KOPT-K1 (cell line): ENCODE data around the gene LIN7A.

ENCODE experiments used
- H3K27ac ChIP-seq: fragments of 200-600 bp; sonication (generic); 2 replicates; pipeline ENCODE4 v1.5.1; 2016; ENCODE audit warnings: antibody characterized with exemption, mild to moderate bottlenecking, low read depth, low read length; ENCODE audit not compliant: poor library complexity, severe bottlenecking
- H3K36me3 ChIP-seq: fragments of 200-600 bp; sonication (generic); 2 replicates; pipeline ENCODE4 v1.5.1; 2017; ENCODE audit warnings: antibody characterized with exemption, mild to moderate bottlenecking, low read length, moderate library complexity; ENCODE audit not compliant: insufficient read depth
- H3K9me3 ChIP-seq: fragments of 200-600 bp; sonication (generic); 2 replicates; pipeline ENCODE4 v1.5.1; 2017; ENCODE audit warnings: antibody characterized with exemption, low read length, mild to moderate bottlenecking; ENCODE audit not compliant: insufficient read depth, poor library complexity, severe bottlenecking

LIN7A gene, protein sequence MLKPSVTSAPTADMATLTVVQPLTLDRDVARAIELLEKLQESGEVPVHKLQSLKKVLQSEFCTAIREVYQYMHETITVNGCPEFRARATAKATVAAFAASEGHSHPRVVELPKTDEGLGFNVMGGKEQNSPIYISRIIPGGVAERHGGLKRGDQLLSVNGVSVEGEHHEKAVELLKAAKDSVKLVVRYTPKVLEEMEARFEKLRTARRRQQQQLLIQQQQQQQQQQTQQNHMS

DNA sequence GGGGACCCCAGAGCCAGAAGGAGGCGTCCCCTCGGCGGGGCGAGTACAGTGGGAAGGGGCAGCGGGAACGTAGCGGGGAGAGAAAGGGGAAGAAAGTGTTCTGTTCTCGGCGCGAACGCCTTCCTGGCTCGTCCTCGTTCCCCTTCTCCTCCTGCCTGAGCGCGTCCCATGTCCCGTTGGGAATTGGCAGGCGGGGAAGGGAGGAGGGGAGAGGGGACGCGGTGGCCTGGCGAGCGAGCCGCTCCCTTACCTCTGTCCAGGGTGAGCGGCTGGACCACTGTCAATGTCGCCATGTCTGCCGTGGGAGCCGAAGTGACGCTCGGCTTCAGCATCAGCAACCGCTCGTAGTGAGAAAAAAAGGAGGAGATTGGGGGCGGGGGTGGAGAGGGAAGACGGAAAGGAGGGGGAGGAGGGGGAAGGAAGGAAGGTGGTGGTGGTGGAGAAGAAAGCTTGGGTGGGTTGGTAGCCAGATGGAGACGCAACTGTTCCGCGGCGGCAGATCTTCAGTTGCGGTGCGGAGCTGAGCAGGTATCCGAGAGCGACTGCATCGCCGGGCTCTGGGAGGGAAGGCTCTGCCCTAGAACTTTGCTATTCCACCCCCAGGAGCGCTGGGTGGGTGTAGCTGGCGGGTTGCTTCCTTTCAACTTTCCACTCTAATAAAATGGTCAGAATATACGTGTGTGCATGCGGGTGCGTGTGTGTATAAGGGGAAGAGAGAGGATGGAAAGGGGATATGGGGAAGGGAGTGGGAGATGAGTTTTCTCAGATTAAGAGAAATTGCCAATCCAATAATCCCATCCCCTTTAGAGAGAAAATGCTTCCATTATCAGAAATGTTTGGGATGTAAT is at the start of gene LIN7A:
Gene LIN7A (minus strand): TSS at position 544 of the 848 bp plus-strand sequence. CDS start 212 bp downstream, at position 332.
- Histone ChIP-seq H3K27ac (no peak within 1 kb of the TSS), H3K36me3 (no peaks in the 10 kb centered on the region), H3K9me3 (no peaks in the 10 kb centered on the region)

DNA sequence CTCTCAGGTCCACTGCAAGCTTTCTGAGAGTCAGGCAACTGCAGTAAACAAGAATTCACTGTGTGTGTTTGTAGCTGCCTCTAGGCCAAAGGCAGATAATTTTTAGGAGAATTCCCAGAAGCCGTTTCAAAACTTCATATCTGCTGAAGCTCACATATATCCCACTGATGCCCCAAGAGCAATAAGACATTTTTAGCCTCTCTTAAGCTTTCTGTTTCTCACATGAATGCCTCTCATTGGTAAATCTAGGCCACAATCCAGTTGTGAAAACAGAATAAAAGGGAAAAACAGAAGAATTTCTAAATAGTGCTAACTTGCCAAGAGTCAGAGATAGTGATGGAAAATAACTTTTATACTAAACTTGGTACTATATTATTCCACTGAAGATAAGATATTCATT is 48.5 kb upstream of the LIN7A start:
- Histone ChIP-seq H3K27ac (no peak overlapping the region), H3K9me3 (no peaks in the 10 kb centered on the region), H3K36me3 (no peaks in the 10 kb centered on the region)

DNA sequence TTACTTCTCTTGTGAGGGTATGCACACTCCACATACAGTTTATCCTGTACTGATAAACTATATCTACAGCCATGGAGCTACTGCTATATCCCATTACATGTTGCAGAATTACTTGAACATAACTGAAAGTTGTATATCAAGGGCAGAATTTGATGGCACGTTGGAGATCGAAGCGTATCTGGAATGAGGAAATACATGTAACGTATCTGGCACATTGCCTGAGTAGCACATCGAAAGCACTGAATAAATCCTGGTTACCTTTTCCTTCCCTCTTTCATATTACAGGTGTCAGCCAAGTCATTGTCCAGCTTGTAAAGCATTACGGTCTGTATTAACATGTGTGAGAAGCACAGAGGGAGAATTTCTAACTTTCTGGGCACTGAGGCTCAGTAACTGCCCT is 42.1 kb upstream of the LIN7A start:
- Histone ChIP-seq H3K27ac (no peak overlapping the region), H3K9me3 (no peaks in the 10 kb centered on the region), H3K36me3 (no peaks in the 10 kb centered on the region)

DNA sequence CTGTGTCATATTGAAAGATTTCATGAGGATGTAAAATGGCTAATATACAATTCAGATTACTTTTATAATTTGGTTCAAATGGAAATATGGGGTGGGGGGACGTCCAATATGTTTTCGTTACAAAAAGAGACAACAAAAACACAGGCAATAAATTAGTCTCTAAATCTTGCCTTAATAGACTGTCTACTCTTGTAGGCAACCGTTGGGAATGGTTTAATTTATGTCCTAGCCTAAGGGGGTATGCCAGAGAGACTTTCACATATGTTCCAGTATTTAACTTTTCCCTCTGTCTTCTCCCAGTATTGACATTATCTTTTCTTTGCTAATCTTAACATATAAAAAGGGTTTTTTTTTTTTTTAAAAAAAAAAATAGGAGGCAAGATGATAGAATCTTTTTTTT is 41.5 kb upstream of the LIN7A start:
- Histone ChIP-seq H3K36me3 (no peaks in the 10 kb centered on the region), H3K27ac (no peak overlapping the region), H3K9me3 (no peaks in the 10 kb centered on the region)

DNA sequence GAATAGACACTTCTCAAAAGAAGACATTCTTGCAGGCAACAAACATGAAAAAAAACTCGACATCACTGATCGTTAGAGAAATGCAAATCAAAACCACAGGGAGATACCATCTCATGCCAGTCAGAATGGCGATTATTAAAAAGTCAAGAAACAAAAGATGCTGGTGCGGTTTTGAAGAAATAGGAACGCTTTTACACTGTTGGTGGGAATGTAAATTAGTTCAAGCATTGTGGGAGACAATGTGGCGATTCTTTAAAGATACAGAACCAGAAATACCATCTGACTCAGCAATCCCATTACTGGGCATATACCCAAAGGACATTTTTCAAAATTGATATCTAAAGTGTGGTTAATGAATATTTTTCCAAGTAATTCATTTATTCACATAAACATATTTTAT is 39.6 kb upstream of the LIN7A start:
- Histone ChIP-seq H3K9me3 (no peaks in the 10 kb centered on the region), H3K27ac (no peak overlapping the region), H3K36me3 (no peaks in the 10 kb centered on the region)

DNA sequence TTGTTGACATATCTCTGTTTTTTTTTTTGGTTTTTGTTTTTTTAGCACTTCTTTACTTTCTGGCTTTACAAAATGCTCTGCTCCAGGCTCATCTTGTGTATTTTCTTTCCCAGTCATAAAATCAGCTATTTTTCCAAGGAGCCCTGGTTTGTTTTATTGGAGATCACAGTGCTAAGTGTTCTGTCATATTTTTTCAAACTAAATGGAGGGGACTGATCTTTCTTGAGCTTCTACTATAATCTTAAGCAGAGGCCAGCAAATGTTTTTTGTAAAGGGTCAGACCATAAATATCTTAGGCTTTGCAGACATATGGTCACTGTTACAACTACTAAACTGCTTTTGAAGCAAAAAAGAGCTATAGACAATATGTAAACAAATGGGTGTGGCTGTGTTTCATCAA is 30.6 kb upstream of the LIN7A start:
- Histone ChIP-seq H3K27ac (no peak overlapping the region), H3K9me3 (no peaks in the 10 kb centered on the region), H3K36me3 (no peaks in the 10 kb centered on the region)

DNA sequence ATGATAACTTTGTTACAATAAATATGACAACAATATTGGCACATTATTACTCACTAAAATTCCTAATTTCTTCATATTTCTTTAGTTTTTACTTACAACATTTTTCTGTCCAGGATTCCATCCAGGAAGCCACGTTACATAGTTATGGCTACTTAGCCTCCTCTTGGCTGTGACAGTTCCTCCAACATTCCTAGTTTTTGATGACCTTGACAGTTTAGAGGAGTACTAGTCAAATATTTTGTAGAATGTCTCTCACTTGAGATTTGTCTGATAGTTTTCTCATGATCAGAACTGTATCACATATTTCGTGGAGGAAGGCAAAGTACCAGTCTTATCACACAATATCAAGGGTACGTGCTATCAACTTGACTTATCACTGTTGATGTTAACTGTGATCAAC is 29.8 kb upstream of the LIN7A start:
- Histone ChIP-seq H3K9me3 (no peaks in the 10 kb centered on the region), H3K36me3 (no peaks in the 10 kb centered on the region), H3K27ac (no peak overlapping the region)

DNA sequence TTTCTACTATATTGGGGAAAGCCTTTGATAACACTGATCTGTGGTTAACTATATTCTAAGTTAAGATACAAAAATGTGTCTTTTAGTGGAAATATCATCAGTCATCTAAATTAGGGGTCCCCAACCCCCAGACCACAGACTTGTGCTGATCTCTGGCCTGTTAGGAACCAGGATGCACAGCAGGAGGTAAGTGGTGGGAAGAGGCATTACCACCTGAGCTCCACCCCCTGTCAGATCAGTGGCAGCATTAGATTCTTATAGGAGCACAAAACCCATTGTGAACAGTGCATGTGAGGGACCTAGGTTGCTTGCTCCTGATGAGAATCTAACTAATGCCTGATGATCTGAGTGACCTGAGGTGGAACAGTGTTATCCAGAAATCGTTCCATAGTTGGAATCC is 28.3 kb upstream of the LIN7A start:
- Histone ChIP-seq H3K27ac (no peak overlapping the region), H3K9me3 (no peaks in the 10 kb centered on the region), H3K36me3 (no peaks in the 10 kb centered on the region)

DNA sequence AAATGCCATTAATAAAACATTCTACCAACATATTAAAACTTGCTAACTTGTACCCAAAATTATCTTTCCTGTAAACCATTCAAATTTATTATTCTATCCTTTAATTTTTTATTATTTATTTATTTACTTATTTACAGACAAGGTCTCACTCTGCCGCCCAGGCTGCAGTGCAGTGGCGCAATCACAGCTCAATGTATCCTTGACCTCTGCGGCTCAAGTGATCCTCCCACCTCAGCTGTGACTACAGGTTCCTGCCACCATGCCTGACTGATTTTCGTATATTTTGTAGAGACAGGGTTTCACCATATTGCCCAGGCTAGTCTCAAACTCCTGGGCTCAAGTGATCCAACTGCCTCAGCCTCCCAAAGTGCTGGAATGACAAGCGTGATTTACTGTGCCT is 20.4 kb upstream of the LIN7A start:
- Histone ChIP-seq H3K9me3 (no peaks in the 10 kb centered on the region), H3K27ac (no peak overlapping the region)

DNA sequence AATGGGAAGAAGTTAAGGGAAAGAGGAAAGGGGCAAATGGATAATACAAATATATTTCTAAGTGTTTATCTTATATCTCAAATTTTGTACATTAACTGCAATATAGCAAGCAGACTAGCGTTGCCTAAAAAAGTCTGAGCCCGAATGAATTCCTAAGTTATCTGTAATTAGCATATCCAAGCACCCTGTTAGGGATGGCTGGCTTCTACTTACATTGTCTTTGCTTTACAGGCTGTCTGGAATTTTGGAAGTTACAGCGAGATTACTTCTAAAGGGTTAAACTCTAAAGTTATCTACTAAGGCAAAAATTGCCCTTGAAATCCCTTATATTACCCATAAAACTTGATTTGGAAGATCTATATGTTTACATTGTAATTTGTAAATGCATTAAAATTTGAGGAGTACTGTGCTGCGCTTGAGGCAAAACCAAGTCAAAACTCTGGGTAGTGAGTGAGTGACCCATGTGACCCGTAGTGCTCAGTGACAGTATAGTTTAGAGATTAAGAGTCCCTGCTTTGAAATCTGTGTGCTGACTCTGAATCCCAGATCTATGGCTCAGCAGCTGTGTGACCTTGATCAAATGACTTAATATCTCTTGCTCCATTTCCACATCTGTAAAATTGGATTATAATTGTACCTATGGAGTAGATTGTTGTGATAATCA is 17.3 kb upstream of the LIN7A start:
- no peaks in the 10 kb centered on the region for H3K36me3 ChIP-seq
- H3K27ac ChIP-seq = no peak overlapping the region
- H3K9me3 ChIP-seq = no peaks in the 10 kb centered on the region

More for the DNA sequence above, 20.4 kb upstream of the LIN7A start:
- no peaks in the 10 kb centered on the region for H3K36me3 ChIP-seq

DNA sequence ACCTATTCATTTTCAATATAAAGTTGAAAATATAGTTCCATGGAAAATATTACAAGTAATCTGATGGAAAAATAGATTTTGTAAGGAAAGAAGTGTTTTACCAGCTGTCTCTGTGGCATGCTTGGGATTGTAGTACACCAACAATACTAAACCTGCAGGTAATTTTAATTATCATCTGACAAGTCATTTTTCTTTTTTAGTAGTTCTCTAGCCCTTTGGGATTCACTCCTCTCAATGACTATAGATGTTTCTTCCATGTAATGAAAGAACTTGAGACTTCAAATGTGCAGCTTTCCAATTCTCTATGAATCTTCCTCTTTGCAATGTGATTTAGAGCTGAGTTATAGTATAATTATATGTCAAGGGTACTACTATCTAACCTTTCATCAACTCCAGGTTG is 14.7 kb upstream of the LIN7A start:
- H3K9me3 ChIP-seq = no peaks in the 10 kb centered on the region
- H3K27ac ChIP-seq = no peak overlapping the region
- no peaks in the 10 kb centered on the region for H3K36me3 ChIP-seq

DNA sequence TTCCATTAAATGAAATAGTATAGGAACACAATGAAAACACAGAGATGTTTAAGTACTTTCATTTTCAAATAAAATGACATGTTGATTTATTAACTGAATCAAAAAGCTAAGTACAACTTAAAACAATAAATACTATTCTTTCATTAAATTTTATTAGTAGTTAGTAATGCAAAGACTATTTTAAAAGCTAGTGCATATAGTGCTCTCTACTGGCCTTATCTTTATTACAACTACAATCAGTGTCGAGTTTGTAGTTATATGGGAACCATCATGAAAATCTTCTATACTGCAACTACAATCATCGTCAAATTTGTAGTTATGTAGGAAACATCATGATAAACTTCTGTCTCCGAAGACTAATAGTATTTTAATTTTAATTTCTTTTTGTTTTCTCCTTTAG is 8.9 kb upstream of the LIN7A start:
- no peak overlapping the region for H3K27ac ChIP-seq
- no peaks in the 10 kb centered on the region for H3K36me3 ChIP-seq

DNA sequence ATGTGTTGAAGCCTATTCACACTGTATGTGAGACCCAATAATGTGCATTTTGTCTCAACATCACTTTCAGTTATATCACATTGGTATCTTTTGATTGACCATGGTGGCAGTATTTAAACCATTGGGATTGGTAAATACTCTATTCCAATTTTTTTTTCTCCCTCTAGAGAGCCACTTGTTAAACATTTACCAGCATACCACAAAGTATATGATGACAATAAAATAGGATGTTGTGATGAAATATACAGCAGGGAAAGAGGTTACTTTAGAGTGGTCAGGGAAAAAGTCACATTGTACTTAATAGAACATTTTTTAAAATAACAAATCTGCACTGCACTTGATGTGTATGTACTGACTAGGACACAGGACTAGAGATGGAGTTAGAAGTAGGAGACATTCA is 5.6 kb upstream of the LIN7A start:
- no peaks in the 10 kb centered on the region for H3K9me3 ChIP-seq
- no peaks in the 10 kb centered on the region for H3K36me3 ChIP-seq
- H3K27ac ChIP-seq = no peak overlapping the region

More for the DNA sequence above, 8.9 kb upstream of the LIN7A start:
- no peaks in the 10 kb centered on the region for H3K9me3 ChIP-seq

DNA sequence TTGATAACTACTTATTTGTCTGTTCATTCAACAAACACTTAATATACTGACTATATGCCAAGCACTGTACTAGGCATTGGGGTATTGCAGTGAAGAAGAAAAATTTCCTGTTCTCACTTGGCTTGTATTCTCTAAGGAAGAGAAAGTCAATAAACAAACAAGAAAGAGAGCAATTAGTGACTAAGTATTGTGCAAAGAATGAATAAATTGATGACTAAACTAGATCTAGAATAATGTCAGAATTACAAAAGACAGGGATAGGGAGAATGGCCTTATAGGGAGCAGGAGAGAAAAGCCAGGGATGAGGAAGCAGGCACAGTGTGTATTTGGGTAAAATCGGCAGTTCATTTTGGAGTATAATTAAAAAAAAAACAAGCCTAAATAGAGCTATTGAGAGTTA is 4.2 kb upstream of the LIN7A start:
- Histone ChIP-seq H3K9me3 (no peaks in the 10 kb centered on the region), H3K36me3 (no peaks in the 10 kb centered on the region)

DNA sequence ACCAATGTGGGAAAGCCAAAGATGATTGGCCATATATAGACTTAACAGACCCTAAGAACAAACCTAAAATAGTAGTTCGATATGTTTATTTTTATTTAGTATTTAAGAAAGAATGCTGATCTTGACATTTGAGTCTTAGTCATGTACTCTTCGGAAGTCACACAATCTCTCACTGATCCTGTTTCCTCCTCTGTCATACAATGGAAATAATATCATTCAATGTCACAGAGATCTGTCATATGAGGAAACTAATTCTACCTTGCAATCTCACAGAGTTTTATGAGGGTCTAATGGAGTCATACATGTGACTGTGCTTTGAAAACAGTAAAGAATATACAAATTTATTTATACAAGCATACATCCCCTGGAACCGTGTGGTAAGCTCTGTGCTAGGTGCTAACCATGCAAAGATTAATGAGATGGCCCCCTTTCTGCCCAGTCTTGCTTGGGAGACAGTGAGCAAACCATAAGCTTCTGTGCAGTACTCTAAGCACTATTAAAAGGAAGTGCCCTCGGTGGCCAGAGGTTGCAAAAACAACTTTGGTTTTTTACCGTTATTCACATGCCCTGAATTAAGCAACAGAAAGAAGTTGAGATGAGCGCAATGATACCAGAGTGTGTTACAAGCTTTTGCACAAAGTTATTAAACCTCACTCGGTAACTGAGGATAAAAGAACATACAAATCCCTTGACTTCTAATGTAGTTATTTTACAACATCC is 1.7 kb upstream of the LIN7A start:
- Histone ChIP-seq H3K9me3 (no peaks in the 10 kb centered on the region), H3K27ac (no peak overlapping the region), H3K36me3 (no peaks in the 10 kb centered on the region)

More for the DNA sequence above, 4.2 kb upstream of the LIN7A start:
- H3K27ac ChIP-seq = no peak overlapping the region
